Right lobe of liver (tissue), 6 donors: ENCODE measurements around the gene DIO3. TPM values are rescaled to one million over a fixed set of nuclear protein-coding genes. Genes with fewer than 3 reads are reported as not detected.

ENCODE experiments used
- ATAC-seq, 4 donors: fragments of 200-7000 bp; cut with Tn5 transposase; one replicate each; pipeline ENCODE4 v1.9.1; 2020; ENCODE audit warnings: mild to moderate bottlenecking in 4 of 4, moderate library complexity in 4 of 4
- DNase-seq, 3 donors: peaks; one replicate each; pipeline ENCODE4 v3.0.0-alpha.2; 2020
- H3K27ac ChIP-seq, 3 donors: fragments of 200-600 bp; one replicate each; pipeline ENCODE4 v1.8.0; 2022
- H3K27me3 ChIP-seq, 2 donors: fragments of 200-600 bp; one replicate each; pipeline ENCODE4 v1.8.0; 2022
- H3K36me3 ChIP-seq, 4 donors: fragments of 200-600 bp; sonication (generic) in 1 of 4; one replicate each; pipeline versions ENCODE4 v1.5.1 to v1.8.0; 2017 to 2022; ENCODE audit warnings: control low read depth in 1 of 4
- H3K4me1 ChIP-seq, 4 donors: fragments of 200-600 bp; sonication (generic) in 1 of 4; one replicate each; pipeline versions ENCODE4 v1.5.1 to v1.8.0; 2017 to 2022; ENCODE audit warnings: control low read depth in 1 of 4
- H3K4me3 ChIP-seq, 3 donors: fragments of 200-600 bp; one replicate each; pipeline ENCODE4 v1.8.0; 2022
- H3K9me3 ChIP-seq, 4 donors: fragments of 200-600 bp; sonication (generic) in 1 of 4; one replicate each; pipeline versions ENCODE4 v1.5.1 to v1.8.0; 2017 to 2022; ENCODE audit warnings: control low read depth in 1 of 4
- POLR2A ChIP-seq: fragments of 450-650 bp; IDR thresholded peaks from one replicate; pipeline ENCODE4 v1.6.1; 2017; ENCODE audit warnings: antibody characterized with exemption, mild to moderate bottlenecking
- WGBS: methylation state at CpG from one replicate; pipeline ENCODE4 v1.1.6; 2018; ENCODE audit warnings: low coverage, low lambda C conversion rate; ENCODE audit not compliant: insufficient coverage; ENCODE audit errors: missing lambda C conversion rate; 5-methylcytosine and 5-hydroxymethylcytosine counted together
- intact Hi-C, 2 donors: fragments of 100-400 bp; cut with DNase I; formaldehyde crosslinking; loops; one replicate each; pipeline versions ENCODE4 v1.11.2 to v1.14.1; 2022
- total RNA-seq, 6 experiments: library from RNA; depleted of rRNA in 2 of 6; stranded (reverse); fragments of >200 nt in 2 of 6; fragmentation: NEBNext Ultra II Directional in 3 of 6; extraction: Animal tissue kit (Norgen Biotek cat#: 25700) in 3 of 6; gene quantifications; one replicate each; pipeline versions ENCODE4 v1.1.0 to v1.2.4, GENCODE V29; 2016 to 2023
- TF ChIP-seq, protein P1 (sequence below), 4 donors: fragments of 200-600 bp in 3 of 4; fragments of 450-650 bp in 1 of 4; IDR thresholded peaks; one replicate each; pipeline versions ENCODE4 v1.5.1 to v1.8.0; 2016 to 2022; ENCODE audit warnings: antibody characterized with exemption in 4 of 4, mild to moderate bottlenecking in 2 of 4
- donor health status: DM: no; HTN: yes; CAD: no.
- donor health status: DM: no; HTN: no; CAD: no.
- donor health status: DM: no; HTN: no; CAD: no.
- donor health status: DM: no; HTN: yes; CAD: no.
- donor health status: DM: no; HTN: yes; CAD: no.

The DIO3 gene
- total RNA-seq, 6 experiments from 2014 or later = 0.39 to 6.4 TPM; not detected in 4

DNA sequence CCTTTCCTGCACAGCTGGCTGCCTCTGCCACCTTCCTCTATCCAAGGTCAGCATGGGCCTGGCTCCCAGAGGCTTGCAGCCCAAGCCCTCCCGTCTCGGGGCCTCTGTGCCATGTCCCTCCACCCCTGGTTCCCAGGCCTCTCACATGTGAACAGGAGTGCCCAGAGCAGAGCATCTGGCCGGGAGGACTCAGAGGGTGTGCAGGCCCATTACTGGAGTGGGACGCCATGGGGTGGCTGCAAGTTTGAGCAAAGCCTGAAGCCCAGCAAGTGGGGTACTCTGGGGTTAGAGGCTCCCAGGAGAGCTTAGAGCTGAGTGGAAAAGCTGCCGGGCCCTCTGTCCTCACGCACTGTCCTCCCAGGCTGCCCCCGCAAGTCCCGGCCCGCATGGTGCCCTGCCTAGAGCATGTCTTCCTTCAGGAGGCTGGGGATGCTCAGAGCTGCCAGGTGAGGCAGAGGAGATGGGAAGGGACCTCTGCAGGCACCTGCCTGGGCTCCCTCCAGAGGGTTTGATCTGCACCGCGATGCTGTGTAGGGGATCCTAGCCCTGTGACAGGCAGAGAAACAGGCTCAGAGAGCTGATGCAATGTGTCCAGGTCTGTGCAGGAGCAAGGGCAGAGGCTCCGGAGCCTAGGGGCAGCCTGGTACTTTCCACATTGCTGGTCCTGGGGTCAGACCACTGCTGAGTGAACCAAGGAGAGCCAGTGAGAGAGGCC lies 39.8 kb downstream of the DIO3 start:
- no peak overlapping the region for H3K4me3 ChIP-seq
- TF ChIP-seq, protein P1, sequence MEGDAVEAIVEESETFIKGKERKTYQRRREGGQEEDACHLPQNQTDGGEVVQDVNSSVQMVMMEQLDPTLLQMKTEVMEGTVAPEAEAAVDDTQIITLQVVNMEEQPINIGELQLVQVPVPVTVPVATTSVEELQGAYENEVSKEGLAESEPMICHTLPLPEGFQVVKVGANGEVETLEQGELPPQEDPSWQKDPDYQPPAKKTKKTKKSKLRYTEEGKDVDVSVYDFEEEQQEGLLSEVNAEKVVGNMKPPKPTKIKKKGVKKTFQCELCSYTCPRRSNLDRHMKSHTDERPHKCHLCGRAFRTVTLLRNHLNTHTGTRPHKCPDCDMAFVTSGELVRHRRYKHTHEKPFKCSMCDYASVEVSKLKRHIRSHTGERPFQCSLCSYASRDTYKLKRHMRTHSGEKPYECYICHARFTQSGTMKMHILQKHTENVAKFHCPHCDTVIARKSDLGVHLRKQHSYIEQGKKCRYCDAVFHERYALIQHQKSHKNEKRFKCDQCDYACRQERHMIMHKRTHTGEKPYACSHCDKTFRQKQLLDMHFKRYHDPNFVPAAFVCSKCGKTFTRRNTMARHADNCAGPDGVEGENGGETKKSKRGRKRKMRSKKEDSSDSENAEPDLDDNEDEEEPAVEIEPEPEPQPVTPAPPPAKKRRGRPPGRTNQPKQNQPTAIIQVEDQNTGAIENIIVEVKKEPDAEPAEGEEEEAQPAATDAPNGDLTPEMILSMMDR (IDR thresholded peaks at IDR 0.05) = no peak
- no peak for TF ChIP-seq POLR2A
- WGBS = 40% methylated on average over 1 of the region's 12 CpGs
- intact Hi-C loops = no loop called here
- ATAC-seq (no peak), DNase-seq (peak in 2 of 3 donors; percentile 29 to 40)
- H3K4me1 ChIP-seq = no peaks in the 10 kb centered on the region
- no peak overlapping the region for H3K27ac ChIP-seq
- no peaks in the 10 kb centered on the region for H3K9me3 ChIP-seq
- no peaks in the 10 kb centered on the region for H3K27me3 ChIP-seq
- H3K36me3 ChIP-seq = no peaks in the 10 kb centered on the region

DNA sequence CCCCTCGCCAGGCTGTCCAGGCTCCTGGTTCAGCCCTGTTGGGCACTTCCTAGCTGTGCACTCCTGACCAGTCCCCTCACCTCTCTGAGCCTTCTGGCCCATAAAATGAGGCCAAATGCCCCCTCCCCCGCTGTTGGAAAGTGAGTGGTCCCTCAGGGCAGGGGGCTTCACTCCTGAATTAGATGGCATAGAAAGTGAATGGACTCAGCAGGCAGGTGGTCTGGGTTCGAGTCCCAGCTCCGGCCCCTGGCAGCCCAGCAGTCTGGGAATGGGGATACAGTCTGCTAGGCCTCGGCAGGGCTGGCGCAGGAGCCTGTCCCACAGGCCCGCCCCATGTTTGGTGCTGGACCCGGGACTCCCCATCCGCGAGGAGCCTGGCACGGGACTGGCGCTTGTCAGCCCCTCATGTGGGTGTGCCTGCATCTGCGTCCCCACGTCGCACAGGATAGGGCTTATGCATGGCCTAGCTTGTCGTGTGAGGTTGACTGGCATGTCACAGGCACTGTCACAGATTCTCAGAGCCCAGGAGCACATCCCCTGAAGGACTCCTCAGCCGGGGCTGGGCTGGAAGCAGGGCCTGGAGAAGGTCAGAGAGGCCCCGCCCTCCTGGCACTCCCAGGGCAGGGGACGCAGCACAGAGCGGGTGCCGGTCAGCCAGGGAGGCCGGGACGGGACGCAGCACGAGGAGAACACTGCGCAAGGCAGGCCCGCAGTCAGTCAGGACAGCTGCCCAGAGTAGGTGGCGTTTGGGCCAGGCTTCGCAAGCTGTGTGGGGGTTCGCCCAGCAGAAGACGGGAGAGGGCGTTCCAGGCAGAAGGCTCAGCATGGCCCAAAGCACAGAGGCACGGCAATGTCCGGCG lies 40.5 kb downstream of the DIO3 start:
- no peaks in the 10 kb centered on the region for H3K36me3 ChIP-seq
- no peaks in the 10 kb centered on the region for H3K9me3 ChIP-seq
- H3K27ac ChIP-seq = no peak overlapping the region
- TF ChIP-seq, protein P1 (IDR thresholded peaks at IDR 0.05) = no peak
- no peak for TF ChIP-seq POLR2A
- no peak for ATAC-seq
- intact Hi-C loops = no loop called here
- no peak overlapping the region for H3K4me3 ChIP-seq
- H3K27me3 ChIP-seq = no peaks in the 10 kb centered on the region
- H3K4me1 ChIP-seq = no peaks in the 10 kb centered on the region
- WGBS = 85% methylated on average over 8 of the region's 35 CpGs
- DNase-seq = peak in 2 of 3 donors; percentile 38 to 44

DNA sequence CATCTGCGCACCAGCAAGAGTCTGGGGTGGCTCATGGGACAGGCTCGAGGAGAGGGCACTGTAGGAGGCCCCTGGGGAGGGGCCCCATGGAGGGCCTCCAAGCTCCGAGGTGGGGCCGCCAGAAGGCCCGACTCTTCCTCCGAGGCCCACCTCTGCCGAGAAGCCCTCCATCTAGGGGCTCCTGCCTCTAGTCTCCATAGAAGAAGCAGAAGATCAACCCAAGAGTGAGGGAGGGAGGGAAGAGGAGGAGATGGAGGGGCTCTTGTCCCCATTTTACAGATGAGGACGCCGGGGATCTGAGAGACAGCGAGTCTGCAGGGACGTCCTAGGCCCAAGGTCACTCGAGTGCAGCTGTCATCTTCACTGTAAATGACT lies 41.2 kb downstream of the DIO3 start:
- Histone ChIP-seq H3K4me1 (no peaks in the 10 kb centered on the region), H3K9me3 (no peaks in the 10 kb centered on the region), H3K27me3 (no peaks in the 10 kb centered on the region), H3K4me3 (no peak overlapping the region), H3K36me3 (no peaks in the 10 kb centered on the region), H3K27ac (no peak overlapping the region)
- DNase-seq (no peak), ATAC-seq (no peak)
- intact Hi-C loops = no loop called here
- TF ChIP-seq, protein P1 (IDR thresholded peaks at IDR 0.05) = no peak
- no peak for TF ChIP-seq POLR2A
- WGBS = 75% methylated on average over 5 of the region's 12 CpGs

DNA sequence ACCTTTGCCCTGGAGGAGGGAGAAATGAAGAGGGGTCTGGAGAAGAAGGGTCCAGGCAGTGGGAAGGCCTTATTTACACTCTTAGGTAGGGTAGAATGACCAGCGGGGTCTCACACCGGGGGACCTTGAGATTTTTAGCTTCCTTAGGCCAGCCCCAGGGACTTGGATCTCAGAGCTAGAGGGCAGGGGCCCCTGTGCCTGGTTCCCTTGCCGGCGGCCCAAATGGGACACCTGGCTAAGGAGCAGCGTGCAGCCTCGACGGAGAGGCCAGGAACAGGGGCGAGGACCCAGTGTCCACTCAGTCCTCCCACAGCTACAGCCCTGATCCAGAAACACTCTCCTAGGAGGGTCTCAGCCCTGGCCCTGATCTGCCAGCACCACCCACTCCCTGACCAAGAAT lies 41.8 kb downstream of the DIO3 start:
- WGBS = no CpG with 5 or more reads among the region's 8 CpGs

More for the DNA sequence above, 41.8 kb downstream of the DIO3 start:
- TF ChIP-seq, protein P1 (IDR thresholded peaks at IDR 0.05) = no peak
- TF ChIP-seq POLR2A = no peak
- H3K4me1 ChIP-seq = no peaks in the 10 kb centered on the region
- intact Hi-C loops = no loop called here
- peak in 1 of 3 donors; percentile 31 for DNase-seq
- no peaks in the 10 kb centered on the region for H3K9me3 ChIP-seq
- H3K27ac ChIP-seq = no peak overlapping the region
- H3K36me3 ChIP-seq = no peaks in the 10 kb centered on the region
- ATAC-seq = no peak
- no peaks in the 10 kb centered on the region for H3K27me3 ChIP-seq
- H3K4me3 ChIP-seq = no peak overlapping the region
